ENCODE data around the gene GPC2. TPM values are rescaled to one million over a fixed set of nuclear protein-coding genes. Genes with fewer than 3 reads are reported as not detected.
"Not testable (repeated sequence)": the region's sequence is repeated elsewhere in the genome, so short reads cannot be mapped to it uniquely, and the experiment has no call there.

The GPC2 gene
- total and polyA plus RNA-seq, 2 donors = 0.80 to 3.7 TPM

GRCh38 chr7:100214356-100214755, 37.2 kb upstream of the GPC2 start:
- not testable (repeated sequence) for H3K27ac ChIP-seq (ENCODE audit: low read depth); H3K4me1 ChIP-seq (ENCODE audit: insufficient read depth); H3K36me3 ChIP-seq (ENCODE audit: insufficient read depth); DNase-seq (ENCODE audit: extremely low spot score); H3K4me3 ChIP-seq (ENCODE audit: low read depth, low read length)
- 77% methylated on average over 5 of the region's 5 CpGs for WGBS

DNA sequence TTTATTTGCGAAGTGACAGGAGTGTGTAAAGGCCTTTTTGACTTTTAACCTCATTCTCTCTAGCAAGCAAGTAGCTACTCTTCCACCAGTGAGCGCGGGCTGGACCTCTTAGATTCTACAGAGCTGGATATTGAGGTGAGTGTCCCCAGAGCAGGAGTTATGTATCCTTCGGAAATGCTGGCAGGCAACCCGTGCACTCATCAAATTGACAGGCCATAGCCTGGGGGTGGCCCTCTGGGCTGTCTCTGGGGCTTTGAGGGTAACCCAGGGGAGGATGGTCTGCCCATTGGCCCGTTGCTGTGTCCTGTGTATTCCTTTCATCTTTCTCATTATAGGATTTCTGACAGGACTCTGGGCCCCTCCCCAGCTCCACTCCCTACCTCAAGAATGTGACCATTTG, 36.5 kb upstream of the GPC2 start:
- Histone ChIP-seq H3K36me3 (ENCODE audit: insufficient read depth) (no peaks in the 10 kb centered on the region), H3K4me3 (ENCODE audit: low read depth, low read length) (no peak overlapping the region), H3K27ac (ENCODE audit: low read depth) (no peak overlapping the region), H3K4me1 (ENCODE audit: insufficient read depth) (no peaks in the 10 kb centered on the region)
- 60% methylated on average over 6 of the region's 6 CpGs for WGBS
- no peak for DNase-seq (ENCODE audit: extremely low spot score)

DNA sequence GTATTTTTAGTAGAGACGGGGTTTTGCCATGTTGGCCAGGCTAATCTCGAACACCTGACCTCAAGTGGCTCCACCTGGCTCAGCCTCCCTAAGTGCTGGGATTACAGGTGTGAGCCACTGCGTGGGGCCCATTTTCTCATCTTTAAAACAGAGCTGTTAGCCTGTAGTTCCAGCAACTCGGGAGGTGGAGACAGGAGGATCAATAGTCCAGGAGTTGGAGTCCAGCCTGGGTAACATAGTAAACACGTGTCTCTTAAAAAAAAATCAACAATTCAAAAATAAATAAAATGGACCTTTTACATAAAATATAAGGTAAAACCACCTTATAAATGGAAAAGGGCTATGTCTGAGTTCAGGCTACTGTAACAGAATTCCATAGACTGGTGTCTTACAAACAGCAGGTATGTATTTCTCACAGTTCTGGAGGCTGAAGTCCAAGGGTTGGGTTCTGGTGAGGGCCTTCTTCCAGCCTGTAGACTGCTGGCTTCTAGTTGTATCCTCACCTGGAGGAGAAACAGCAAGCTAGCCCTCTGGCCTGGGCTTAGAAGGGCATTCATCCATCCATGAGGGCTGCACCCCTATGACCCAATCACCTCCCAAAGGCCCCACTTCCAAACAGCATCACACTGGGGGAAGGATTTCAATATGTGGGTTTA, 35.6 kb upstream of the GPC2 start:
- WGBS = 82% methylated on average over 5 of the region's 5 CpGs
- no peaks in the 10 kb centered on the region for H3K36me3 ChIP-seq (ENCODE audit: insufficient read depth)
- H3K4me3 ChIP-seq (ENCODE audit: low read depth, low read length) = no peak overlapping the region
- no peaks in the 10 kb centered on the region for H3K4me1 ChIP-seq (ENCODE audit: insufficient read depth)
- H3K27ac ChIP-seq (ENCODE audit: low read depth) = no peak overlapping the region
- no peak for DNase-seq (ENCODE audit: extremely low spot score)

DNA sequence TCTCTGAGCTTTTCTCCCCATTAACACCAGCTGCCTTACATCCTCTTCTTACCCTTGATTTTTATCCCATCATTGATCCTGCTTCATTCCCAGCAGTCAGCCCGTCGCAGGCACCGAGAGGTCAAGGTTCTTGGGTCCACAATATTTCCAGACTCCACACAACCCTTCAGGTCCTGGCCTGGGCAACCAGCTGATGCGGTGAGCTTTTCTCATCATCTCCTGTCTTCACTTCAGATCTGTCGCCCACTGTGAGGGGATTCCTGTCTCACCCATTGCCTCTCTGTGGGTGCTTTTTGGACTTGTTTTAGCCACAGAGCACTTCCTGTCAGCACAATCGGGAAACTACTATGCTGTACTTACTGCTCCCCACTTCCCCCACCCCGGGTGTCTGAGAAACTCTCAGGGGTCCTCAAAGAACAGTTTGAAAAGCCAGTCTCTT, 34.2 kb upstream of the GPC2 start:
- no peaks in the 10 kb centered on the region for H3K4me1 ChIP-seq (ENCODE audit: insufficient read depth)
- WGBS = 81% methylated on average over 7 of the region's 7 CpGs
- no peak overlapping the region for H3K4me3 ChIP-seq (ENCODE audit: low read depth, low read length)
- DNase-seq (ENCODE audit: extremely low spot score) = no peak
- no peak overlapping the region for H3K27ac ChIP-seq (ENCODE audit: low read depth)
- H3K36me3 ChIP-seq (ENCODE audit: insufficient read depth) = no peaks in the 10 kb centered on the region

GRCh38 chr7:100210805-100211204, 33.6 kb upstream of the GPC2 start:
- H3K36me3 ChIP-seq (ENCODE audit: insufficient read depth) = no peaks in the 10 kb centered on the region
- no peak overlapping the region for H3K27ac ChIP-seq (ENCODE audit: low read depth)
- DNase-seq (ENCODE audit: extremely low spot score) = no peak
- WGBS = 75% methylated on average over 5 of the region's 5 CpGs
- no peaks in the 10 kb centered on the region for H3K4me1 ChIP-seq (ENCODE audit: insufficient read depth)
- no peak overlapping the region for H3K4me3 ChIP-seq (ENCODE audit: low read depth, low read length)

GRCh38 chr7:100209493-100209892, 32.3 kb upstream of the GPC2 start:
- WGBS = 60% methylated on average over 6 of the region's 6 CpGs
- Histone ChIP-seq H3K36me3 (ENCODE audit: insufficient read depth) (no peaks in the 10 kb centered on the region), H3K4me1 (ENCODE audit: insufficient read depth) (no peaks in the 10 kb centered on the region), H3K27ac (ENCODE audit: low read depth) (no peak overlapping the region), H3K4me3 (ENCODE audit: low read depth, low read length) (no peak overlapping the region)
- DNase-seq (ENCODE audit: extremely low spot score) = no peak

DNA sequence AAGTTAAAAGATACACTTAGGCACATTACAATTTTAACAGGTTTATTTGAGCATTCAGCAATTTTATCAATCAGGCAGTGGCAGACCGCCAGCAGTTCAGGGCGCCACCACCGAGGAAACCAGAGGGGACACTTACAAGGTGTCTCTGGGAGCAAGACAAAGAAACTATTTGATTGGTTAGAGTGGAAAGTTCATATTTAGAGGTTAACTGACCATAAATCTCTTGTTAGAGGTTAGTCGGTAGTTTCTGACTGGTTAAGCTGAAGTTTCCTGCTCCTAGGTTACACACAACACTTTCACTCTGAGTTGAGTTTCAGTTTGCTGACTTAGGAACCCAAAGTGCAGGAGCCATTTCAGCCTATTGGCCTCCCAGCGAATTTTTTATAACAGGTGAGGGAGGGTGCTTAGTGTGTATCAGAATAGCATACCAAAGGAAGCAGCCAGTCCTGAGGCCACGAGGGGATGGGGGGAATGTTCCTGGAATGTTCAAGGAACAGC, 31.8 kb upstream of the GPC2 start:
- WGBS = 43% methylated on average over 6 of the region's 6 CpGs
- no peak for DNase-seq (ENCODE audit: extremely low spot score)
- Histone ChIP-seq H3K4me3 (ENCODE audit: low read depth, low read length) (no peak overlapping the region), H3K4me1 (ENCODE audit: insufficient read depth) (no peaks in the 10 kb centered on the region), H3K36me3 (ENCODE audit: insufficient read depth) (no peaks in the 10 kb centered on the region), H3K27ac (ENCODE audit: low read depth) (no peak overlapping the region)

- H3K4me1 ChIP-seq (ENCODE audit: insufficient read depth) = no peaks in the 10 kb centered on the region
- H3K4me3 ChIP-seq (ENCODE audit: low read depth, low read length) = no peak overlapping the region
- no peak overlapping the region for H3K27ac ChIP-seq (ENCODE audit: low read depth)
- 86% methylated on average over 9 of the region's 9 CpGs for WGBS
- H3K36me3 ChIP-seq (ENCODE audit: insufficient read depth) = no peaks in the 10 kb centered on the region
- DNase-seq (ENCODE audit: extremely low spot score) = no peak
Measured at GRCh38 chr7:100204454-100204853, 27.3 kb upstream of the GPC2 start.

DNA sequence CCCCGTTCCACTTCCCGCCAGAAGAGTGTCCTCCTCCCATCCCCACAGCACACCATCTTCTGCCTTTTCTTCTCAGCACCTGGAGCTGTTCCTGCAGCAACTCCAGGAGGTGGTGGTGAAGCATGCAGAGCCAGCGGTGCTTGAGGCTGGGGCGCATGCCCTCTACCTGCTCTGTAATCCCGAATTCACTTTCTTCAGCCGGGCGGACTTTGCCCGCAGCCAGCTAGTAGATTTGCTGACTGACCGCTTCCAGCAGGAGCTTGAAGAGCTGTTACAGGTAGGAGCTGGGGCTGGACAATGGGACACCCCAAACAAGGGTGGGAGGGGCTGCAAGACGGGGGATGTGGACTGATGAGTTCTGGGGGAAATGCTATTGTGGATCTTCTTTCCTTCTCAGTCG, 23.5 kb upstream of the GPC2 start:
- no peak overlapping the region for H3K4me3 ChIP-seq (ENCODE audit: low read depth, low read length)
- no peaks in the 10 kb centered on the region for H3K4me1 ChIP-seq (ENCODE audit: insufficient read depth)
- DNase-seq (ENCODE audit: extremely low spot score) = no peak
- H3K27ac ChIP-seq (ENCODE audit: low read depth) = no peak overlapping the region
- no peaks in the 10 kb centered on the region for H3K36me3 ChIP-seq (ENCODE audit: insufficient read depth)
- WGBS = 87% methylated on average over 11 of the region's 11 CpGs

- 91% methylated on average over 10 of the region's 10 CpGs for WGBS
- no peak for DNase-seq (ENCODE audit: extremely low spot score)
Measured at GRCh38 chr7:100198266-100198665, 21.1 kb upstream of the GPC2 start.

DNA sequence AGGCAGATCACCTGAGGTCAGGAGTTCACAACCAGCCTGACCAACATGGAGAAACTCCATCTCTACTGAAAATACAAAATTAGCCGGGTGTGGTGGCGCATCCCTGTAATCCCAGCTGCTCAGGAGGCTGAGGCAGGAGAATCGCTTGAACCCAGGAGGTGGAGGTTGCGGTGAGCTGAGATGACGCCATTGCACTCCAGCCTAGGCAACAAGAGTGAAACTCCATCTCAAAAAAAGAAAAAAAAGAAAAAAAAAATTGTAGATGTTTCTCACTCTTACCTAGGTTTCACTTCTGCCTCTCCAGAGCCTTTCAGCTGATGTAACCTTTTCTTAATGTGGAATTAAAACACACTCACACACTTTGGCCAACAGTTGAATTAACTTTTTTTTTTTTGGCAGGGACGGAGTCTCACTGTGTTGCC, 18.7 kb upstream of the GPC2 start:
- not testable (repeated sequence) for H3K36me3 ChIP-seq (ENCODE audit: insufficient read depth); H3K4me1 ChIP-seq (ENCODE audit: insufficient read depth); H3K27ac ChIP-seq (ENCODE audit: low read depth); DNase-seq (ENCODE audit: extremely low spot score); H3K4me3 ChIP-seq (ENCODE audit: low read depth, low read length)
- WGBS = 95% methylated on average over 6 of the region's 6 CpGs

More at GRCh38 chr7:100198266-100198665, 21.1 kb upstream of the GPC2 start:
- Histone ChIP-seq H3K27ac (ENCODE audit: low read depth) (no peak overlapping the region), H3K4me3 (ENCODE audit: low read depth, low read length) (no peak overlapping the region), H3K4me1 (ENCODE audit: insufficient read depth) (no peaks in the 10 kb centered on the region), H3K36me3 (ENCODE audit: insufficient read depth) (no peaks in the 10 kb centered on the region)

- Histone ChIP-seq H3K4me1 (ENCODE audit: insufficient read depth) (no peaks in the 10 kb centered on the region), H3K4me3 (ENCODE audit: low read depth, low read length) (no peak overlapping the region), H3K27ac (ENCODE audit: low read depth) (no peak overlapping the region), H3K36me3 (ENCODE audit: insufficient read depth) (no peaks in the 10 kb centered on the region)
- 80% methylated on average over 2 of the region's 2 CpGs for WGBS
- no peak for DNase-seq (ENCODE audit: extremely low spot score)
Measured at GRCh38 chr7:100195222-100195621, 18.0 kb upstream of the GPC2 start.

- Histone ChIP-seq H3K4me1 (ENCODE audit: insufficient read depth) (no peaks in the 10 kb centered on the region), H3K27ac (ENCODE audit: low read depth) (no peak overlapping the region), H3K4me3 (ENCODE audit: low read depth, low read length) (no peak overlapping the region), H3K36me3 (ENCODE audit: insufficient read depth) (no peaks in the 10 kb centered on the region)
- DNase-seq (ENCODE audit: extremely low spot score) = no peak
- 77% methylated on average over 3 of the region's 3 CpGs for WGBS
Measured at GRCh38 chr7:100192969-100193368, 15.8 kb upstream of the GPC2 start.

- 94% methylated on average over 6 of the region's 6 CpGs for WGBS
- H3K4me3 ChIP-seq (ENCODE audit: low read depth, low read length); DNase-seq (ENCODE audit: extremely low spot score); H3K36me3 ChIP-seq (ENCODE audit: insufficient read depth); H3K4me1 ChIP-seq (ENCODE audit: insufficient read depth); H3K27ac ChIP-seq (ENCODE audit: low read depth): not testable (repeated sequence)
Measured at GRCh38 chr7:100192281-100192862, 15.2 kb upstream of the GPC2 start.
